Measurements from ENCODE around the gene CIROP.

The CIROP gene

GRCh38 chr14:23131482-23131881, 26.7 kb upstream of the CIROP start:
- H3K27me3 ChIP-seq (ENCODE audit: low read length): no peaks in the 10 kb centered on the region
- no peak overlapping the region for H3K4me2 ChIP-seq (ENCODE audit: low read depth, low read length, poor library complexity, severe bottlenecking)
- no peak overlapping the region for H3K9ac ChIP-seq (ENCODE audit: low read length)
- H2AFZ ChIP-seq (ENCODE audit: low read depth, low read length, severe bottlenecking): no peak overlapping the region
- no peaks in the 10 kb centered on the region for H3K9me2 ChIP-seq (replicated peaks; ENCODE audit: insufficient read depth, low read length)
- H3K27ac ChIP-seq (ENCODE audit: low read depth, low read length): no peak overlapping the region
- H3K4me3 ChIP-seq (ENCODE audit: insufficient read depth, low read length, poor library complexity, severe bottlenecking): no peak overlapping the region
- no peaks in the 10 kb centered on the region for H3K9me3 ChIP-seq (ENCODE audit: insufficient read depth, low read length)
- H3K36me3 ChIP-seq (ENCODE audit: low read length): no peaks in the 10 kb centered on the region
- H3F3A ChIP-seq (ENCODE audit: insufficient read depth): no peaks in the 10 kb centered on the region
- TF ChIP-seq EZH2phosphoT487 (conservative IDR thresholded peaks at IDR 0.05; ENCODE audit: low read length) (no peak), CTCF (IDR thresholded peaks at IDR 0.05; ENCODE audit: insufficient read depth, low read length, poor library complexity, severe bottlenecking) (no peak)
- H3K79me2 ChIP-seq (ENCODE audit: insufficient read depth, low read length): no peaks in the 10 kb centered on the region
- no peaks in the 10 kb centered on the region for H4K20me1 ChIP-seq (ENCODE audit: low read depth, low read length)

DNA sequence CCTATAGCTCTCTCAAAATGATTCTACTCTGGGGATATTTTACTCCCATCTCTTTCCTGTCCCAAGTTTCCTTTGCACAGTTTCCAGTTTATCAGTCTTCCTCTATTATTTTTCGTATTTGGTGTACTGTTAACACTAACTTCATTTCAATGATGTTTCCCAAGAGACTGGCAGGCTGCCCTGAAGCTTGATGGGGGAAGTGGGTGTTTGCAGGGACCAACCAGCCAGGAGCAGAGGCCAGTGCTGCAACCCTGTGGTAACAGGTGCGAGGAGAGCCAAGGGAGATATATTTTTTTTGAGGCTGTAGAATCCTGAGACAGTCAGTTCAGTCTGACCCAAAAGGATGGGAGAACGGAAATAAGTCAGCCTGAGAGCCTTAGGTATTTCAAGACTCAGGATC, 26.1 kb upstream of the CIROP start:
- H2AFZ ChIP-seq (ENCODE audit: low read depth, low read length, severe bottlenecking): no peak overlapping the region
- H3K36me3 ChIP-seq (ENCODE audit: low read length): no peaks in the 10 kb centered on the region
- H3K4me2 ChIP-seq (ENCODE audit: low read depth, low read length, poor library complexity, severe bottlenecking): no peak overlapping the region
- H3F3A ChIP-seq (ENCODE audit: insufficient read depth): no peaks in the 10 kb centered on the region
- H4K20me1 ChIP-seq (ENCODE audit: low read depth, low read length): no peaks in the 10 kb centered on the region
- no peak overlapping the region for H3K4me3 ChIP-seq (ENCODE audit: insufficient read depth, low read length, poor library complexity, severe bottlenecking)
- no peak overlapping the region for H3K27ac ChIP-seq (ENCODE audit: low read depth, low read length)
- H3K9ac ChIP-seq (ENCODE audit: low read length): no peak overlapping the region
- TF ChIP-seq EZH2phosphoT487 (conservative IDR thresholded peaks at IDR 0.05; ENCODE audit: low read length): no peak
- no peak for TF ChIP-seq CTCF (IDR thresholded peaks at IDR 0.05; ENCODE audit: insufficient read depth, low read length, poor library complexity, severe bottlenecking)
- no peaks in the 10 kb centered on the region for H3K9me3 ChIP-seq (ENCODE audit: insufficient read depth, low read length)
- no peaks in the 10 kb centered on the region for H3K9me2 ChIP-seq (replicated peaks; ENCODE audit: insufficient read depth, low read length)
- no peaks in the 10 kb centered on the region for H3K27me3 ChIP-seq (ENCODE audit: low read length)
- H3K79me2 ChIP-seq (ENCODE audit: insufficient read depth, low read length): no peaks in the 10 kb centered on the region

- no peaks in the 10 kb centered on the region for H3K27me3 ChIP-seq (ENCODE audit: low read length)
- TF ChIP-seq EZH2phosphoT487 (conservative IDR thresholded peaks at IDR 0.05; ENCODE audit: low read length) (no peak), CTCF (IDR thresholded peaks at IDR 0.05; ENCODE audit: insufficient read depth, low read length, poor library complexity, severe bottlenecking) (no peak)
- no peak overlapping the region for H3K9ac ChIP-seq (ENCODE audit: low read length)
- no peaks in the 10 kb centered on the region for H3F3A ChIP-seq (ENCODE audit: insufficient read depth)
- H3K79me2 ChIP-seq (ENCODE audit: insufficient read depth, low read length): no peaks in the 10 kb centered on the region
- H3K4me3 ChIP-seq (ENCODE audit: insufficient read depth, low read length, poor library complexity, severe bottlenecking): no peak overlapping the region
- H3K4me2 ChIP-seq (ENCODE audit: low read depth, low read length, poor library complexity, severe bottlenecking): no peak overlapping the region
- H3K27ac ChIP-seq (ENCODE audit: low read depth, low read length): no peak overlapping the region
- H4K20me1 ChIP-seq (ENCODE audit: low read depth, low read length): no peaks in the 10 kb centered on the region
- no peaks in the 10 kb centered on the region for H3K36me3 ChIP-seq (ENCODE audit: low read length)
- no peak overlapping the region for H2AFZ ChIP-seq (ENCODE audit: low read depth, low read length, severe bottlenecking)
- no peaks in the 10 kb centered on the region for H3K9me2 ChIP-seq (replicated peaks; ENCODE audit: insufficient read depth, low read length)
- H3K9me3 ChIP-seq (ENCODE audit: insufficient read depth, low read length): no peaks in the 10 kb centered on the region
Observed at GRCh38 chr14:23129759-23130316, 25.0 kb upstream of the CIROP start.

All from SU-DHL-6 (cell line).